Stomach (tissue), 9 donors: ENCODE data around the gene SP9. TPM values are rescaled to one million over a fixed set of nuclear protein-coding genes. Genes with fewer than 3 reads are reported as not detected.

ENCODE experiments used
- DNase-seq, 2 donors: peaks; one replicate each; pipeline versions ENCODE4 v3.0.0 to v3.0.0-alpha.2; 2013 to 2019
- H3K27ac ChIP-seq, 5 donors: fragments of 200-600 bp in 4 of 5; sonication (generic) in 4 of 5; one replicate each; pipeline ENCODE4 v1.5.1; 2013 to 2019; ENCODE audit warnings: mild to moderate bottlenecking in 1 of 5, moderate library complexity in 1 of 5
- H3K27me3 ChIP-seq, 3 donors: fragments of 200-600 bp; sonication (generic); one replicate each; pipeline ENCODE4 v1.5.1; 2017 to 2019; ENCODE audit warnings: mixed run types in 1 of 3
- H3K36me3 ChIP-seq, 4 donors: fragments of 200-600 bp; sonication (generic); 1 replicate in 3 of 4; 2 replicates in 1 of 4; pipeline ENCODE4 v1.5.1; 2016 to 2019
- H3K4me1 ChIP-seq, 4 donors: fragments of 200-600 bp; sonication (generic); one replicate each; pipeline ENCODE4 v1.5.1; 2016 to 2019
- H3K4me3 ChIP-seq, 4 donors: fragments of 200-600 bp; sonication (generic) in 3 of 4; one replicate each; pipeline ENCODE4 v1.5.1; 2016 to 2019; ENCODE audit warnings: mild to moderate bottlenecking in 1 of 4
- H3K9me3 ChIP-seq, 4 donors: fragments of 200-600 bp; sonication (generic); one replicate each; pipeline ENCODE4 v1.5.1; 2016 to 2019
- CTCF ChIP-seq, 7 experiments: fragments of 450-650 bp in 4 of 7; fragments of 200-600 bp in 3 of 7; sonication (generic) in 3 of 7; IDR thresholded peaks; one replicate each; pipeline ENCODE4 v1.5.1; 2016 to 2019; ENCODE audit warnings: antibody characterized with exemption in 7 of 7, control low read depth in 2 of 7, mild to moderate bottlenecking in 1 of 7
- EP300 ChIP-seq: sonication (generic); formaldehyde crosslinking; IDR thresholded peaks from one replicate; pipeline ENCODE4 v1.6.1; 2017; ENCODE audit warnings: antibody characterized with exemption
- POLR2A ChIP-seq, 4 donors: fragments of 450-650 bp; IDR thresholded peaks; one replicate each; pipeline ENCODE4 v1.6.1; 2016; ENCODE audit warnings: antibody characterized with exemption in 4 of 4, control low read depth in 2 of 4, mild to moderate bottlenecking in 1 of 4, moderate library complexity in 1 of 4
- POLR2AphosphoS5 ChIP-seq, 3 donors: sonication (generic); formaldehyde crosslinking; IDR thresholded peaks; one replicate each; pipeline ENCODE4 v1.6.1; 2016; ENCODE audit warnings: antibody characterized with exemption in 3 of 3
- WGBS, 5 donors: extraction: QIAGEN DNeasy Blood & Tissue Kit in 3 of 5; methylation state at CpG; one replicate each; pipeline versions ENCODE4 v1.1.5 to v1.1.7; 2013 to 2018; 5-methylcytosine and 5-hydroxymethylcytosine counted together
- intact Hi-C: fragments of 100-400 bp; cut with DNase I; formaldehyde crosslinking; loops from one replicate; pipeline ENCODE4 v1.15.1; 2023; ENCODE audit warnings: low total_unique reads
- polyA plus RNA-seq, 3 donors: library from polyadenylated mRNA; stranded (reverse); fragments of 200-250 nt; gene quantifications; one replicate each; pipeline ENCODE4 v1.2.3, GENCODE V29; 2013
- total RNA-seq, 5 donors: library from RNA; depleted of rRNA; stranded (reverse); fragments of >200 nt; gene quantifications; one replicate each; pipeline versions ENCODE4 v1.1.0 to v1.2.3, GENCODE V29; 2014 to 2016
- donor health status: healthy with polysubstance abuse.
- donor health status: Bipolar disorder and iron deficiency.
- donor health status: healthy.

The SP9 gene
- total and polyA plus RNA-seq, 8 donors = not detected

GRCh38 chr2:174331595-174332216, 3.0 kb upstream of the SP9 start:
- 13 to 24% (median 17%) methylated on average over 11 of the region's 11 CpGs for WGBS, 5 donors
- peak in 1 of 2 donors; percentile 8 for DNase-seq
- TF ChIP-seq EP300 (no peak), POLR2A (IDR thresholded peaks at IDR 0.05) (no peak), CTCF (IDR thresholded peaks at IDR 0.05) (no peak), POLR2AphosphoS5 (IDR thresholded peaks at IDR 0.05) (no peak)

GRCh38 chr2:174332217-174332963, 2.4 kb upstream of the SP9 start:
- DNase-seq = peak in 1 of 2 donors; percentile 20
- no peak overlapping the region for H3K4me3 ChIP-seq
- H3K27ac ChIP-seq = no peak overlapping the region
- H3K27me3 ChIP-seq = peaks cover 67 to 100% (median 100%) of the 10 kb centered on the region in 3 donors
- peaks cover 0 to 27% (median 0%) of the 10 kb centered on the region in 4 donors for H3K9me3 ChIP-seq
- H3K36me3 ChIP-seq = no peaks in the 10 kb centered on the region
- H3K4me1 ChIP-seq = peaks cover 42 to 71% (median 58%) of the 10 kb centered on the region in 4 donors
- intact Hi-C loops = no loop called here
- TF ChIP-seq CTCF (IDR thresholded peaks at IDR 0.05) = no peak
- no peak for TF ChIP-seq POLR2A (IDR thresholded peaks at IDR 0.05)
- TF ChIP-seq EP300 = no peak
- TF ChIP-seq POLR2AphosphoS5 (IDR thresholded peaks at IDR 0.05) = no peak
- WGBS, 5 donors = 8 to 14% (median 10%) methylated on average over 31 of the region's 31 CpGs

More at GRCh38 chr2:174331595-174332216, 3.0 kb upstream of the SP9 start:
- Histone ChIP-seq H3K27ac (no peak overlapping the region), H3K4me3 (no peak overlapping the region), H3K27me3 (peaks cover 68 to 100% (median 100%) of the 10 kb centered on the region in 3 donors), H3K4me1 (peaks cover 42 to 71% (median 59%) of the 10 kb centered on the region in 4 donors), H3K9me3 (peaks cover 0 to 27% (median 0%) of the 10 kb centered on the region in 4 donors), H3K36me3 (no peaks in the 10 kb centered on the region)
- intact Hi-C loops = no loop called here

GRCh38 chr2:174333017-174333371, 1.8 kb upstream of the SP9 start:
- Histone ChIP-seq H3K4me3 (peak overlapping the region in 1 of 4 donors; percentile 27), H3K4me1 (peaks cover 45 to 71% (median 60%) of the 10 kb centered on the region in 4 donors), H3K27me3 (peaks cover 69 to 100% (median 100%) of the 10 kb centered on the region in 3 donors), H3K9me3 (peaks cover 0 to 31% (median 3%) of the 10 kb centered on the region in 4 donors), H3K36me3 (no peaks in the 10 kb centered on the region), H3K27ac (no peak overlapping the region)
- intact Hi-C loops = no loop called here
- WGBS, 5 donors = 16 to 22% (median 20%) methylated on average over 15 of the region's 15 CpGs
- TF ChIP-seq EP300 (no peak), CTCF (IDR thresholded peaks at IDR 0.05) (no peak), POLR2A (IDR thresholded peaks at IDR 0.05) (no peak), POLR2AphosphoS5 (IDR thresholded peaks at IDR 0.05) (no peak)
- DNase-seq = peak in 1 of 2 donors; percentile 9

GRCh38 chr2:174333372-174334277, 1.1 kb upstream of the SP9 start:
- Histone ChIP-seq H3K4me1 (peaks cover 45 to 64% (median 55%) of the 10 kb centered on the region in 4 donors), H3K4me3 (peak overlapping the region in 1 of 4 donors; percentile 27), H3K27me3 (peaks cover 63 to 100% (median 100%) of the 10 kb centered on the region in 3 donors), H3K9me3 (peaks cover 0 to 31% (median 3%) of the 10 kb centered on the region in 4 donors), H3K36me3 (no peaks in the 10 kb centered on the region), H3K27ac (no peak overlapping the region)
- WGBS, 5 donors = 7 to 11% (median 7%) methylated on average over 20 to 41 of the region's 41 CpGs
- TF ChIP-seq CTCF (IDR thresholded peaks at IDR 0.05) (no peak), POLR2A (IDR thresholded peaks at IDR 0.05) (no peak), EP300 (no peak), POLR2AphosphoS5 (IDR thresholded peaks at IDR 0.05) (no peak)
- intact Hi-C loops = no loop called here
- peak in 1 of 2 donors; percentile 45 for DNase-seq
